NCI-H2196 (cell line): ENCODE data around the gene RS1.

Source experiments
- DNase-seq: peaks from one replicate; lab custom pipeline; 2025; ENCODE audit not compliant: unreplicated experiment; lab: John Stamatoyannopoulos, UW

The RS1 gene

GRCh38 chrX:18672008-18672407 lies at the start of gene RS1:
Gene RS1, minus strand, starts transcription at chrX:18672108. Its CDS starts 40 bp downstream, at chrX:18672068.
- DNase-seq = no peak

GRCh38 chrX:18719852-18720251 lies 47.9 kb upstream of the RS1 start:
- DNase-seq = no peak

- DNase-seq = no peak
Measured at GRCh38 chrX:18714910-18715309, 43.0 kb upstream of the RS1 start.

GRCh38 chrX:18709833-18710232 lies 37.9 kb upstream of the RS1 start:
- no peak for DNase-seq

GRCh38 chrX:18707426-18708049 lies 35.6 kb upstream of the RS1 start, which contains the start of gene PPEF1:
Gene PPEF1, plus strand, starts transcription at chrX:18707645. Its CDS starts 136 bp downstream, at chrX:18707781.
- DNase-seq = no peak

GRCh38 chrX:18702362-18703195 lies 30.7 kb upstream of the RS1 start:
- no peak for DNase-seq

GRCh38 chrX:18701621-18702361 lies 29.9 kb upstream of the RS1 start:
- DNase-seq = no peak

GRCh38 chrX:18698737-18699650 lies 27.1 kb upstream of the RS1 start:
- DNase-seq = no peak

GRCh38 chrX:18696653-18697052 lies 24.7 kb upstream of the RS1 start:
- no peak for DNase-seq

GRCh38 chrX:18692541-18692940 lies 20.6 kb upstream of the RS1 start:
- DNase-seq = no peak

GRCh38 chrX:18691431-18691830 lies 19.5 kb upstream of the RS1 start:
- DNase-seq = no peak

GRCh38 chrX:18687856-18688495 lies 16.1 kb upstream of the RS1 start:
- no peak for DNase-seq

- DNase-seq = no peak
Measured at GRCh38 chrX:18682979-18683387, 11.1 kb upstream of the RS1 start.

- DNase-seq = no peak
Measured at GRCh38 chrX:18681996-18682395, 10.1 kb upstream of the RS1 start.

GRCh38 chrX:18677161-18677869 lies 5.4 kb upstream of the RS1 start:
- DNase-seq = no peak

- DNase-seq = no peak
Measured at GRCh38 chrX:18676470-18676869, 4.6 kb upstream of the RS1 start.

GRCh38 chrX:18676050-18676449 lies 4.1 kb upstream of the RS1 start:
- no peak for DNase-seq

GRCh38 chrX:18674788-18675735 lies 3.2 kb upstream of the RS1 start:
- peak; percentile 74 for DNase-seq

GRCh38 chrX:18674417-18674787 lies 2.5 kb upstream of the RS1 start:
- DNase-seq = no peak
